Ishikawa (cell line): ENCODE measurements around the gene OR2W1.

Experiments
- CREB1 ChIP-seq: IDR thresholded peaks from 2 replicates; pipeline ENCODE4 v1.6.1; 2012; ENCODE audit warnings: low read depth
- TAF1 ChIP-seq: IDR thresholded peaks from 2 replicates; pipeline ENCODE4 v1.6.1; 2012; ENCODE audit warnings: low read depth, mild to moderate bottlenecking
- TEAD4 ChIP-seq: IDR thresholded peaks from 2 replicates; pipeline ENCODE4 v1.6.1; 2012
- TF ChIP-seq, protein P1 (sequence below): IDR thresholded peaks from 2 replicates; pipeline ENCODE4 v1.6.1; 2012; ENCODE audit warnings: low read depth, mild to moderate bottlenecking

DNA sequence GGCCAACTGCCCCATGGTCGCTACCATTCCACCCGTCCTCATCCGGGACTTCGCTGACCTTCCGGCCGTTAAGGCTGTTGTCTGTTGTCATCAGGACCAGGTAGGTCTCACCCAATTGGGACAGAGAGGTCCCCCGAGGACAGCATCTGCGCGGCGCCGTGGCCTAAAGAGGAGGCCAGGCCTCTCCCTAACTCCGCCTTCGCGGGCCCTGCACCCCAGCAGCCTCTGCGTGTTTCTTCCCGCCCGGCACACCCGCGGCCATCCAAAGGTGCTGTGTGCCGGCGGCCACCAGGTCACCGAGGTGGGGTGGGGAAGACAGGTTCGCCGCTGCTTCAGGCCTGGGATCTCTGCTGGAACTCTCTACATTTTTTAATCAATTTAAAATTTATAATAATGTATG lies 9.0 kb downstream of the OR2W1 start:
- no peak for TF ChIP-seq TEAD4
- TF ChIP-seq, protein P1, sequence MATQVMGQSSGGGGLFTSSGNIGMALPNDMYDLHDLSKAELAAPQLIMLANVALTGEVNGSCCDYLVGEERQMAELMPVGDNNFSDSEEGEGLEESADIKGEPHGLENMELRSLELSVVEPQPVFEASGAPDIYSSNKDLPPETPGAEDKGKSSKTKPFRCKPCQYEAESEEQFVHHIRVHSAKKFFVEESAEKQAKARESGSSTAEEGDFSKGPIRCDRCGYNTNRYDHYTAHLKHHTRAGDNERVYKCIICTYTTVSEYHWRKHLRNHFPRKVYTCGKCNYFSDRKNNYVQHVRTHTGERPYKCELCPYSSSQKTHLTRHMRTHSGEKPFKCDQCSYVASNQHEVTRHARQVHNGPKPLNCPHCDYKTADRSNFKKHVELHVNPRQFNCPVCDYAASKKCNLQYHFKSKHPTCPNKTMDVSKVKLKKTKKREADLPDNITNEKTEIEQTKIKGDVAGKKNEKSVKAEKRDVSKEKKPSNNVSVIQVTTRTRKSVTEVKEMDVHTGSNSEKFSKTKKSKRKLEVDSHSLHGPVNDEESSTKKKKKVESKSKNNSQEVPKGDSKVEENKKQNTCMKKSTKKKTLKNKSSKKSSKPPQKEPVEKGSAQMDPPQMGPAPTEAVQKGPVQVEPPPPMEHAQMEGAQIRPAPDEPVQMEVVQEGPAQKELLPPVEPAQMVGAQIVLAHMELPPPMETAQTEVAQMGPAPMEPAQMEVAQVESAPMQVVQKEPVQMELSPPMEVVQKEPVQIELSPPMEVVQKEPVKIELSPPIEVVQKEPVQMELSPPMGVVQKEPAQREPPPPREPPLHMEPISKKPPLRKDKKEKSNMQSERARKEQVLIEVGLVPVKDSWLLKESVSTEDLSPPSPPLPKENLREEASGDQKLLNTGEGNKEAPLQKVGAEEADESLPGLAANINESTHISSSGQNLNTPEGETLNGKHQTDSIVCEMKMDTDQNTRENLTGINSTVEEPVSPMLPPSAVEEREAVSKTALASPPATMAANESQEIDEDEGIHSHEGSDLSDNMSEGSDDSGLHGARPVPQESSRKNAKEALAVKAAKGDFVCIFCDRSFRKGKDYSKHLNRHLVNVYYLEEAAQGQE = no peak
- no peak for TF ChIP-seq TAF1
- no peak for TF ChIP-seq CREB1
